ENCODE results near the gene PLCB1. TPM values are rescaled to one million over a fixed set of nuclear protein-coding genes. Genes with fewer than 3 reads are reported as not detected.
"Not testable (repeated sequence)": the region's sequence is repeated elsewhere in the genome, so short reads cannot be mapped to it uniquely, and the experiment has no call there.

PLCB1 gene
- total RNA-seq, 1 donor from 2014 or later = 16.2 TPM

DNA sequence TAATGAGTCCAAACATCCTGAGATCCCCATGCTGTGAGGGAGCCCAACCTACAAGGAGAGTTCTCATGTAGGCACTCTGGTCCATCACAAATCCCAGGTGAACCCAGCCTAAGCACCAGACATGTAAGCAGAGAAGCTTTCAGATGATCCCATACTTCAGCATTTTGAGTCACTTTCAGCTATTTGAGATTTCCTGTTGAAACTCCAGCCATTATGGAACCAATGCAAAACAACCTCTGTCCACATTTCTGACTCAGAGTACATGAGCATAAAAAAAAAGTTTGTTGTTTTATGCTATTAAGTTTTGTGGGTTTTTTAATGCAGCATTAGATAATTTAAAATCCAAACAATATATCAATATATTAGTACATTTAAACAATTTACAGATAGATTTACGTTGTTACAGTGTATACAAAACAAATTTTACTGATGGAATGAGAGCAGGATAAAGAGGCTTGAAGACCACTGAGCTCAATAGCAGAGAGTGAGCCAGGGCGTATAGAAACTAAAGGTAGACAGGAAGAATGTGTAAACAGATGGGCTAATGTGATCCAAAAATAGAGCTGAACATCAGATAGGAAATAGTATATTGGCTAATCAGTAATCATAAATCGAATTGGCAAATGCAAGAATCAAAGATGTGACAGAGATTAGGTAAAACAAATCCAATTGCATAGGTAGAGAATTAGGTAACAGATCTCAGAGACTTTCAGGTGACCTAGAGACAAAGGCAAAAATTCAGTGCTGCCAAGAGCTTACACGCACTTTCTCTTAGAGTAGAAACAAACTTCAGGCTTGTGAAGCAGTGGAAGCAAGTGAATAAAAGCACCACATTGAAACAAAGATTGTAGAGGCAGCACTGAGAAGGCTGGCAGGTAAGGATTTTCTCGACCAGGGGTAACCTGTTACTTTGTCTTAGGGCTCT lies 36.2 kb upstream of the PLCB1 start:
- TF ChIP-seq, protein P1, sequence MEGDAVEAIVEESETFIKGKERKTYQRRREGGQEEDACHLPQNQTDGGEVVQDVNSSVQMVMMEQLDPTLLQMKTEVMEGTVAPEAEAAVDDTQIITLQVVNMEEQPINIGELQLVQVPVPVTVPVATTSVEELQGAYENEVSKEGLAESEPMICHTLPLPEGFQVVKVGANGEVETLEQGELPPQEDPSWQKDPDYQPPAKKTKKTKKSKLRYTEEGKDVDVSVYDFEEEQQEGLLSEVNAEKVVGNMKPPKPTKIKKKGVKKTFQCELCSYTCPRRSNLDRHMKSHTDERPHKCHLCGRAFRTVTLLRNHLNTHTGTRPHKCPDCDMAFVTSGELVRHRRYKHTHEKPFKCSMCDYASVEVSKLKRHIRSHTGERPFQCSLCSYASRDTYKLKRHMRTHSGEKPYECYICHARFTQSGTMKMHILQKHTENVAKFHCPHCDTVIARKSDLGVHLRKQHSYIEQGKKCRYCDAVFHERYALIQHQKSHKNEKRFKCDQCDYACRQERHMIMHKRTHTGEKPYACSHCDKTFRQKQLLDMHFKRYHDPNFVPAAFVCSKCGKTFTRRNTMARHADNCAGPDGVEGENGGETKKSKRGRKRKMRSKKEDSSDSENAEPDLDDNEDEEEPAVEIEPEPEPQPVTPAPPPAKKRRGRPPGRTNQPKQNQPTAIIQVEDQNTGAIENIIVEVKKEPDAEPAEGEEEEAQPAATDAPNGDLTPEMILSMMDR (IDR thresholded peaks at IDR 0.05; ENCODE audit: unreplicated experiment) = no peak
- Mint-ChIP-seq H3K27ac (no peak overlapping the region), H3K4me1 (ENCODE audit: low read depth) (no peaks in the 10 kb centered on the region), H3K27me3 (no peaks in the 10 kb centered on the region), H3K9me3 (ENCODE audit: low read depth) (no peaks in the 10 kb centered on the region), H3K4me3 (ENCODE audit: low read depth) (no peak overlapping the region), H3K36me3 (ENCODE audit: insufficient read depth) (no peaks in the 10 kb centered on the region)
- no peak for DNase-seq (ENCODE audit: low spot score, unreplicated experiment)

DNA sequence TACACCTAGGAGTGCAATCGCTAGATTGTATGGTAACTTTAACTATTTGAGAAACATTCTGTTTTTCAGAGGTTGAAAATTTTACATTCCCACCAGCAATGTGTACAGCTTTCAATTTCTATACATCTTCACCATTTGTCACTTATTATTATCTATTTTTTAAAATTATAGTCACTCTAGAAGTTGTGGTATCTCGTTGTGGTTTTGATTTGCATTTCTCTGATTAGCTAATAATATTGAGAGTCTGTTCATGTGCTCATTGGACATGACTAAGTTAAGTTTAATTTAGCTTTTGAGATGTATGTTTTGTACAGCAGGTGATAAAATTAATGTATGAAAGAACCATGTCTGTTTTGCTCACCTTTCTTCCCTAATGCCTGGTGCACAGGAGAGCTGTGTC lies 34.8 kb upstream of the PLCB1 start:
- no peaks in the 10 kb centered on the region for H3K9me3 Mint-ChIP-seq (ENCODE audit: low read depth)
- H3K36me3 Mint-ChIP-seq (ENCODE audit: insufficient read depth) = no peaks in the 10 kb centered on the region
- H3K4me3 Mint-ChIP-seq (ENCODE audit: low read depth) = no peak overlapping the region
- DNase-seq (ENCODE audit: low spot score, unreplicated experiment) = no peak
- no peak overlapping the region for H3K27ac Mint-ChIP-seq
- no peaks in the 10 kb centered on the region for H3K4me1 Mint-ChIP-seq (ENCODE audit: low read depth)
- H3K27me3 Mint-ChIP-seq = no peaks in the 10 kb centered on the region
- TF ChIP-seq, protein P1 (IDR thresholded peaks at IDR 0.05; ENCODE audit: unreplicated experiment) = no peak

DNA sequence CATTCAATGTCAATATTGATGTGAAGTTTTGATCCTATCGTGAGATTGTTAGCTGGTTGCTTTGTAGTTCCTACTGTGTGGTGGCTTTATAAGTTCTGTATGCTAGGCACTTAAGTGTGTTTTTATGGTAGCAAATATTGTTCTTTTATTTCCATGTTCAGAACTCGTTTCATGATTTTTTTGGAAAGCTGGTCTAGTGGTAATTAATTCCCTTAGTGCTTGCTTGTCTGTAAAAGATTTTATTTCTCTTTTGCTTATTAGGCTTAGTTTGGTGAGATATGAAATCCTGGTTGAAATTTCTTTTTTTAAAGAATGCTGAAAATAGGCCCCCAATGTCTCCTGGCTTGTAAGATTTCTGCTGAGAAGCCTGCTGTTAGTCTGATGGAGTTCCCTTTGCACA lies 27.8 kb upstream of the PLCB1 start:
- DNase-seq (ENCODE audit: low spot score, unreplicated experiment) = no peak
- peaks cover 32% of the 10 kb centered on the region for H3K9me3 Mint-ChIP-seq (ENCODE audit: low read depth)
- H3K27ac Mint-ChIP-seq = no peak overlapping the region
- TF ChIP-seq, protein P1 (IDR thresholded peaks at IDR 0.05; ENCODE audit: unreplicated experiment) = no peak
- peaks cover 4% of the 10 kb centered on the region for H3K36me3 Mint-ChIP-seq (ENCODE audit: insufficient read depth)
- no peak overlapping the region for H3K4me3 Mint-ChIP-seq (ENCODE audit: low read depth)
- no peaks in the 10 kb centered on the region for H3K4me1 Mint-ChIP-seq (ENCODE audit: low read depth)
- no peaks in the 10 kb centered on the region for H3K27me3 Mint-ChIP-seq

DNA sequence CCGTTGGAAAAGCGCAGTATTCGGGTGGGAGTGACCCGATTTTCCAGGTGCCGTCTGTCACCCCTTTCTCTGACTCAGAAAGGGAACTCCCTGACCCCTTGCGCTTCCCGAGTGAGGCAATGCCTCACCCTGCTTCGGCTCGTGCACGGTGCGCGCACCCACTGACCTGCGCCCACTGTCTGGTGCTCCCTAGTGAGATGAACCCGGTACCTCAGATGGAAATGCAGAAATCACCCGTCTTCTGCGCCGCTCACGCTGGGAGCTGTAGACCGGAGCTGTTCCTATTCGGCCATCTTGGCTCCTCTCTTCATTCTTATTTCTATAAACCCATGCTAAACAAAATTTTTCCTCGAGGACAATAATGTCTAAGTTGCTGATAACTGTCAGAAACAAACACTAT lies 17.5 kb upstream of the PLCB1 start:
- H3K27me3 Mint-ChIP-seq; DNase-seq (ENCODE audit: low spot score, unreplicated experiment); H3K9me3 Mint-ChIP-seq (ENCODE audit: low read depth); H3K4me1 Mint-ChIP-seq (ENCODE audit: low read depth); H3K36me3 Mint-ChIP-seq (ENCODE audit: insufficient read depth): not testable (repeated sequence)
- H3K27ac Mint-ChIP-seq = peak overlapping the region; percentile 69
- peak overlapping the region; percentile 60 for H3K4me3 Mint-ChIP-seq (ENCODE audit: low read depth)

DNA sequence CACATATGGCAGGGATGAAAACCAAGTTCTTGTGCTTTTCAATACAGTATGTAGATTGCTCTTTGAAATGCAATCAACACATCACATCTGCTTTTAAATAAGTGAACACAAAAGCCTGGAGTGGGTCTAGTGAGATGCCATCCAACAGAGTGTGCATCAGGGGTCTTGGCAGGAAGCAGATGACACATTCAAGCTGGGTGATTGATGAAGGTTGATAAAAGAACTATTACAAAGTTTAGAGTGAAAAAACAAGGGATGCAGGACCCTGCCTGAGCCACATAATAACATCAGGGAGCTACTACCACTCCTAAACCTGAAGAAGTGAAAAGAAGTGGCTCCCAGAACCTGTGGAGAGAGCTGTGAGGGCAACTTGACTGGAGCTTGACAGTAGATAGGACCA lies 16.6 kb upstream of the PLCB1 start:
- no peaks in the 10 kb centered on the region for H3K27me3 Mint-ChIP-seq
- no peaks in the 10 kb centered on the region for H3K4me1 Mint-ChIP-seq (ENCODE audit: low read depth)
- TF ChIP-seq, protein P1 (IDR thresholded peaks at IDR 0.05; ENCODE audit: unreplicated experiment) = no peak
- H3K4me3 Mint-ChIP-seq (ENCODE audit: low read depth) = no peak overlapping the region
- no peaks in the 10 kb centered on the region for H3K9me3 Mint-ChIP-seq (ENCODE audit: low read depth)
- H3K36me3 Mint-ChIP-seq (ENCODE audit: insufficient read depth) = no peaks in the 10 kb centered on the region
- H3K27ac Mint-ChIP-seq = no peak overlapping the region
- DNase-seq (ENCODE audit: low spot score, unreplicated experiment) = no peak

All from progenitor cell of endocrine pancreas (in vitro differentiated cells).